SK-N-MC (cell line): ENCODE measurements around the gene ADAP1.

Experiments used
- EZH2 ChIP-seq: fragments of 200-600 bp; sonication (generic); IDR thresholded peaks from one replicate; pipeline ENCODE4 v1.6.1; 2017; ENCODE audit warnings: antibody characterized with exemption
- POLR2AphosphoS5 ChIP-seq: IDR thresholded peaks from 2 replicates; pipeline ENCODE4 v1.6.1; 2012; ENCODE audit warnings: mild to moderate bottlenecking, low read depth, low read length, borderline replicate concordance

GRCh38 chr7:879706-880105 is 74.8 kb downstream of the ADAP1 start:
- no peak for TF ChIP-seq EZH2
- no peak for TF ChIP-seq POLR2AphosphoS5
